ENCODE data around the gene RRH.
A peak's percentile ranks its signal among the peaks of the same experiment; 100 is the strongest.

RRH gene

GRCh38 chr4:109826719-109827118 is 1.1 kb upstream of the RRH start:
- Histone ChIP-seq H3K27ac (no peak overlapping the region), H3K36me3 (ENCODE audit: control insufficient read depth, insufficient read depth, low read length) (no peaks in the 10 kb centered on the region), H3K27me3 (ENCODE audit: control insufficient read depth, insufficient read depth, low read length) (no peaks in the 10 kb centered on the region), H3K4me1 (no peaks in the 10 kb centered on the region), H3K9me3 (ENCODE audit: control insufficient read depth, low read length) (no peaks in the 10 kb centered on the region), H2AFZ (no peak overlapping the region), H3K9ac (no peak overlapping the region), H3K79me2 (no peaks in the 10 kb centered on the region), H3K4me2 (ENCODE audit: low read length) (no peak overlapping the region), H3K4me3 (ENCODE audit: low read depth, low read length) (no peak overlapping the region)
- TF ChIP-seq CTCF (IDR thresholded peaks at IDR 0.05), result peak; percentile 38

GRCh38 chr4:109833756-109834155 is 6.0 kb downstream of the RRH start:
- no peaks in the 10 kb centered on the region for H3K9me3 ChIP-seq (ENCODE audit: control insufficient read depth, low read length)
- H3K4me3 ChIP-seq (ENCODE audit: low read depth, low read length), result no peak overlapping the region
- H3K4me2 ChIP-seq (ENCODE audit: low read length), result no peak overlapping the region
- H3K27ac ChIP-seq, result no peak overlapping the region
- no peak overlapping the region for H3K9ac ChIP-seq
- no peaks in the 10 kb centered on the region for H3K4me1 ChIP-seq
- H3K79me2 ChIP-seq, result no peaks in the 10 kb centered on the region
- no peak for TF ChIP-seq CTCF (IDR thresholded peaks at IDR 0.05)
- no peaks in the 10 kb centered on the region for H3K27me3 ChIP-seq (ENCODE audit: control insufficient read depth, insufficient read depth, low read length)
- no peak overlapping the region for H2AFZ ChIP-seq
- no peaks in the 10 kb centered on the region for H3K36me3 ChIP-seq (ENCODE audit: control insufficient read depth, insufficient read depth, low read length)

GRCh38 chr4:109836985-109837384 is 9.2 kb downstream of the RRH start:
- TF ChIP-seq CTCF (IDR thresholded peaks at IDR 0.05), result no peak
- Histone ChIP-seq H3K4me1 (no peaks in the 10 kb centered on the region), H3K27ac (no peak overlapping the region), H3K9ac (no peak overlapping the region), H3K36me3 (ENCODE audit: control insufficient read depth, insufficient read depth, low read length) (no peaks in the 10 kb centered on the region), H3K4me2 (ENCODE audit: low read length) (no peak overlapping the region), H3K9me3 (ENCODE audit: control insufficient read depth, low read length) (no peaks in the 10 kb centered on the region), H2AFZ (no peak overlapping the region), H3K79me2 (no peaks in the 10 kb centered on the region), H3K27me3 (ENCODE audit: control insufficient read depth, insufficient read depth, low read length) (no peaks in the 10 kb centered on the region), H3K4me3 (ENCODE audit: low read depth, low read length) (no peak overlapping the region)

- TF ChIP-seq CTCF (IDR thresholded peaks at IDR 0.05), result no peak
- H3K4me3 ChIP-seq (ENCODE audit: low read depth, low read length), result no peak overlapping the region
- no peak overlapping the region for H3K27ac ChIP-seq
- no peak overlapping the region for H2AFZ ChIP-seq
- no peaks in the 10 kb centered on the region for H3K4me1 ChIP-seq
- no peak overlapping the region for H3K9ac ChIP-seq
- H3K36me3 ChIP-seq (ENCODE audit: control insufficient read depth, insufficient read depth, low read length), result no peaks in the 10 kb centered on the region
- no peaks in the 10 kb centered on the region for H3K9me3 ChIP-seq (ENCODE audit: control insufficient read depth, low read length)
- no peaks in the 10 kb centered on the region for H3K27me3 ChIP-seq (ENCODE audit: control insufficient read depth, insufficient read depth, low read length)
- H3K79me2 ChIP-seq, result no peaks in the 10 kb centered on the region
- H3K4me2 ChIP-seq (ENCODE audit: low read length), result no peak overlapping the region
Observed at GRCh38 chr4:109846395-109847098, 18.8 kb downstream of the RRH start.

- Histone ChIP-seq H3K9me3 (ENCODE audit: control insufficient read depth, low read length) (no peaks in the 10 kb centered on the region), H3K27me3 (ENCODE audit: control insufficient read depth, insufficient read depth, low read length) (no peaks in the 10 kb centered on the region), H3K27ac (no peak within 1 kb of the TSS), H2AFZ (no peak within 1 kb of the TSS), H3K9ac (no peak within 1 kb of the TSS), H3K36me3 (ENCODE audit: control insufficient read depth, insufficient read depth, low read length) (no peaks in the 10 kb centered on the region), H3K4me3 (ENCODE audit: low read depth, low read length) (no peak within 1 kb of the TSS), H3K4me1 (no peaks in the 10 kb centered on the region), H3K79me2 (no peaks in the 10 kb centered on the region), H3K4me2 (ENCODE audit: low read length) (no peak within 1 kb of the TSS)
- no peak for TF ChIP-seq CTCF (IDR thresholded peaks at IDR 0.05)
Observed at GRCh38 chr4:109847896-109848442, 20.2 kb downstream of the RRH start, which contains the start of gene LRIT3. Gene LRIT3, plus strand, starts transcription at chr4:109848107. Its CDS starts 95 bp downstream, at chr4:109848202.
